HepG2 (cell line): Measurements from ENCODE around the gene KCNB1. TPM values are rescaled to one million over a fixed set of nuclear protein-coding genes. Genes with fewer than 3 reads are reported as not detected.

ENCODE experiments used
- ATAC-seq: fragments of 200-7000 bp; cut with Tn5 transposase; 3 replicates; pipeline ENCODE4 v1.9.1; 2020; ENCODE audit warnings: mild to moderate bottlenecking, moderate library complexity
- BruUV-seq: library from RNA; stranded (reverse); fragments of 400-500 nt; replicated peaks from 2 replicates; lab custom pipeline; 2021; lab: Mats Ljungman, UMichigan
- CTCF ChIA-PET: fragments of 300-600 bp; formaldehyde crosslinking; extraction: SDS; loops from one replicate; lab custom pipeline; 2021; ENCODE audit warnings: low total read pairs, inconsistent platforms, low intra/inter-chr PET ratio; lab: Yijun Ruan, JAX
- POLR2A ChIA-PET: fragments of 350-600 bp; sonication (Branson Sonifier 250); formaldehyde crosslinking; loops from one replicate; lab custom pipeline; 2020; ENCODE audit warnings: antibody characterized with exemption, inconsistent platforms; lab: Yijun Ruan, JAX
- DNase-seq: peaks from one replicate; pipeline ENCODE4 v3.0.0-alpha.2; 2015; ENCODE audit warnings: low spot score
- FAIRE-seq: peaks from 3 replicates; lab custom pipeline; 2011; peaks lifted over from hg19 to GRCh38; lab: Jason Lieb, UNC
- H2AFZ ChIP-seq: one replicate; pipeline ENCODE4 v1.6.1; 2011; ENCODE audit warnings: low read length, inconsistent platforms
- H3K27ac ChIP-seq: fragments of 300-600 bp; 3 replicates; pipeline ENCODE4 v1.8.0; 2011; ENCODE audit warnings: mixed run types, mild to moderate bottlenecking, mixed read lengths, low read length, inconsistent platforms; ENCODE audit not compliant: insufficient read depth; ENCODE audit errors: extremely low read length
- H3K27me3 ChIP-seq, 2 experiments: fragments of 200-600 bp in 1 of 2; 2 replicates in 1 of 2; 3 replicates in 1 of 2; pipeline versions ENCODE4 v1.6.0 to v1.8.0; 2011; ENCODE audit warnings: low read length in 2 of 2, mild to moderate bottlenecking in 2 of 2, moderate library complexity in 2 of 2, inconsistent platforms in 1 of 2; ENCODE audit not compliant: insufficient read depth in 2 of 2, control insufficient read depth in 1 of 2
- H3K36me3 ChIP-seq, 2 experiments: fragments of 200-600 bp in 1 of 2; replicated peaks in 1 of 2; 2 replicates in 1 of 2; 3 replicates in 1 of 2; pipeline versions ENCODE4 v1.5.1 to v1.8.0; 2011; ENCODE audit warnings: low read length in 2 of 2, inconsistent platforms in 1 of 2; ENCODE audit not compliant: insufficient read depth in 2 of 2, control insufficient read depth in 1 of 2
- H3K4me1 ChIP-seq: 2 replicates; pipeline ENCODE4 v1.5.1; 2012; ENCODE audit warnings: low read length, inconsistent platforms; ENCODE audit not compliant: insufficient read depth
- H3K4me2 ChIP-seq: 2 replicates; pipeline ENCODE4 v1.6.0; 2011; ENCODE audit warnings: low read depth, low read length, inconsistent platforms
- H3K4me3 ChIP-seq, 3 experiments: fragments of 200-600 bp in 1 of 3; sonication (generic), shearing (Covaris generic) in 1 of 3; replicated peaks in 1 of 3; 2 replicates each; pipeline ENCODE4 v1.5.1; 2011 to 2016; ENCODE audit warnings: low read length in 3 of 3, inconsistent platforms in 2 of 3, low read depth in 2 of 3, mild to moderate bottlenecking in 2 of 3, control low read depth in 1 of 3, mixed read lengths in 1 of 3; ENCODE audit not compliant: insufficient read depth in 1 of 3
- H3K79me2 ChIP-seq: one replicate; pipeline ENCODE4 v1.6.1; 2011; ENCODE audit warnings: low read length, inconsistent platforms; ENCODE audit not compliant: insufficient read depth
- H3K9ac ChIP-seq: 2 replicates; pipeline ENCODE4 v1.6.0; 2011; ENCODE audit warnings: mild to moderate bottlenecking, low read depth, low read length, inconsistent platforms; ENCODE audit not compliant: insufficient read depth
- H3K9me3 ChIP-seq: 2 replicates; pipeline ENCODE4 v1.5.1; 2012; ENCODE audit warnings: mild to moderate bottlenecking, low read length
- H4K20me1 ChIP-seq: 2 replicates; pipeline ENCODE4 v1.6.0; 2011; ENCODE audit warnings: inconsistent platforms, mild to moderate bottlenecking, low read length, moderate library complexity; ENCODE audit not compliant: insufficient read depth
- CENPT ChIP-seq: sonication (generic); formaldehyde crosslinking; IDR thresholded peaks from 2 replicates; pipeline ENCODE4 v1.8.0; 2022; ENCODE audit warnings: low read depth, mild to moderate bottlenecking, moderate library complexity, missing genetic modification reagents
- KMT2B ChIP-seq: IDR thresholded peaks from 2 replicates; pipeline ENCODE4 v1.6.1; 2016; ENCODE audit warnings: missing genetic modification reagents, missing compliant biosample characterization
- MLXIP ChIP-seq: sonication (generic); formaldehyde crosslinking; IDR thresholded peaks from 2 replicates; pipeline ENCODE4 v1.9.0; 2021; ENCODE audit warnings: missing genetic modification reagents, borderline replicate concordance
- SIX4 ChIP-seq: sonication (generic); formaldehyde crosslinking; IDR thresholded peaks from 2 replicates; pipeline ENCODE4 v1.4.0; 2020; ENCODE audit warnings: missing genetic modification reagents
- SMARCE1 ChIP-seq: fragments of 450-650 bp; IDR thresholded peaks from 2 replicates; pipeline ENCODE4 v1.6.1; 2017; ENCODE audit warnings: borderline replicate concordance
- ZNF235 ChIP-seq: sonication (generic); formaldehyde crosslinking; IDR thresholded peaks from 2 replicates; pipeline ENCODE4 v1.8.1; 2023; ENCODE audit warnings: mild to moderate bottlenecking, missing genetic modification reagents, borderline replicate concordance
- ZNF44 ChIP-seq: sonication (generic); formaldehyde crosslinking; IDR thresholded peaks from 2 replicates; pipeline ENCODE4 v1.5.1; 2020; ENCODE audit warnings: mild to moderate bottlenecking, missing genetic modification reagents
- ZNF580 ChIP-seq: IDR thresholded peaks from 2 replicates; pipeline ENCODE4 v1.6.1; 2016; ENCODE audit warnings: low read depth, borderline replicate concordance
- ZSCAN30 ChIP-seq: sonication (generic); formaldehyde crosslinking; IDR thresholded peaks from 2 replicates; pipeline ENCODE4 v1.5.0; 2020; ENCODE audit warnings: mild to moderate bottlenecking, missing genetic modification reagents
- WGBS: methylation state at CpG from one replicate; pipeline ENCODE4 v1.1.6; 2017; ENCODE audit warnings: low lambda C conversion rate; 5-methylcytosine and 5-hydroxymethylcytosine counted together
- in situ Hi-C: cut with HindIII; loops from 2 replicates; pipeline ENCODE4 v1.10.0; 2017; ENCODE audit warnings: low pct_unique_long_range_greater_than_20kb; ENCODE audit not compliant: extremely low pct_ligation_motif_present
- intact Hi-C: fragments of 100-400 bp; cut with micrococcal nuclease; formaldehyde crosslinking; loops from one replicate; pipeline ENCODE4 v1.10.0; 2022; ENCODE audit not compliant: unreplicated experiment
- polyA plus RNA-seq, 8 experiments: library from polyadenylated mRNA; depleted of rRNA in 3 of 8; stranded (reverse) in 7 of 8; unstranded in 1 of 8; fragments of >200 nt; fragmentation: Illumina TruSeq in 4 of 8; extraction: Trizol in 4 of 8; gene quantifications; 2 replicates each; pipeline versions ENCODE4 v1.2.1 to v1.2.3, GENCODE V29; 2011 to 2016; ENCODE audit warnings: low read depth in 4 of 8, missing spikeins in 1 of 8, mixed read lengths in 1 of 8; ENCODE audit not compliant: insufficient read depth in 1 of 8
- total RNA-seq, 5 experiments: library from RNA; depleted of rRNA; stranded (reverse); fragments of >200 nt; fragmentation: Illumina TruSeq; extraction: Trizol; gene quantifications; 2 replicates each; pipeline ENCODE4 v1.2.3, GENCODE V29; 2016; ENCODE audit warnings: low read depth in 1 of 5
- TF ChIP-seq, protein P1 (sequence below): sonication (generic); formaldehyde crosslinking; IDR thresholded peaks from 2 replicates; pipeline ENCODE4 v1.5.0; 2020; ENCODE audit warnings: missing genetic modification reagents, mild to moderate bottlenecking, borderline replicate concordance
- TF ChIP-seq, protein P2 (sequence below): sonication (generic); formaldehyde crosslinking; IDR thresholded peaks from 2 replicates; pipeline ENCODE4 v1.4.0; 2020; ENCODE audit warnings: missing genetic modification reagents, borderline replicate concordance

The KCNB1 gene
- total and polyA plus RNA-seq, 2 of the 13 experiments (the other 11 are each of a cell fraction or from before 2014, with no cell fraction given): 0.02 TPM; not detected in 1

DNA sequence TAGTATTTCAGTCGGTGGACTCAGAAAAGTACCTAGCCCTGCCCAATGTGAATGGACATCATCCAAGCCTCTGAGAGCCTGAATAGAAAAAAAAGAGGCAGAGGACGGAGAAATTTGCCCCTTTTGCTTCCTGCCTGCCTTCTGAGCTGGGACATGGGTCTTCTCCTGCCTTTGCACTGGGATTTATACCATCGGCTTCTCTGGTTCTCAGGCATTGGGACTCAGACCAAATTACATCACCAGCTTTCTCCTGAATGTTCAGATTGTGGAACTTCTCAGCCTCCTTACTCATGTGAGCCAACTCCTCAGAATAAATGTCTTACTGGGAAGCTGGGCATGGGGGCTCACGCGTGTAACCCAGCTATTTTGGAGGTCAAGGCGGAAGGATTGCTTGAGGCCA, 19.8 kb downstream of the KCNB1 start:
- intact Hi-C loops: no loop called here
- no peak for TF ChIP-seq SIX4 (CRISPR knock-in tag)
- no peak for TF ChIP-seq ZNF235
- TF ChIP-seq, protein P1, sequence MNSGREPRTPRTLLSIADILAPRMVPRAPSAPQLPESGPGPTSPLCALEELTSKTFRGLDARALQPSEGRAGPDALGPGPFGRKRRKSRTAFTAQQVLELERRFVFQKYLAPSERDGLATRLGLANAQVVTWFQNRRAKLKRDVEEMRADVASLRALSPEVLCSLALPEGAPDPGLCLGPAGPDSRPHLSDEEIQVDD (CRISPR knock-in tag): no peak
- no peak for TF ChIP-seq KMT2B (CRISPR knock-in tag)
- no peak for TF ChIP-seq ZSCAN30 (CRISPR knock-in tag)
- TF ChIP-seq, protein P2, sequence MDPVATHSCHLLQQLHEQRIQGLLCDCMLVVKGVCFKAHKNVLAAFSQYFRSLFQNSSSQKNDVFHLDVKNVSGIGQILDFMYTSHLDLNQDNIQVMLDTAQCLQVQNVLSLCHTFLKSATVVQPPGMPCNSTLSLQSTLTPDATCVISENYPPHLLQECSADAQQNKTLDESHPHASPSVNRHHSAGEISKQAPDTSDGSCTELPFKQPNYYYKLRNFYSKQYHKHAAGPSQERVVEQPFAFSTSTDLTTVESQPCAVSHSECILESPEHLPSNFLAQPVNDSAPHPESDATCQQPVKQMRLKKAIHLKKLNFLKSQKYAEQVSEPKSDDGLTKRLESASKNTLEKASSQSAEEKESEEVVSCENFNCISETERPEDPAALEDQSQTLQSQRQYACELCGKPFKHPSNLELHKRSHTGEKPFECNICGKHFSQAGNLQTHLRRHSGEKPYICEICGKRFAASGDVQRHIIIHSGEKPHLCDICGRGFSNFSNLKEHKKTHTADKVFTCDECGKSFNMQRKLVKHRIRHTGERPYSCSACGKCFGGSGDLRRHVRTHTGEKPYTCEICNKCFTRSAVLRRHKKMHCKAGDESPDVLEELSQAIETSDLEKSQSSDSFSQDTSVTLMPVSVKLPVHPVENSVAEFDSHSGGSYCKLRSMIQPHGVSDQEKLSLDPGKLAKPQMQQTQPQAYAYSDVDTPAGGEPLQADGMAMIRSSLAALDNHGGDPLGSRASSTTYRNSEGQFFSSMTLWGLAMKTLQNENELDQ (CRISPR knock-in tag): no peak
- no peak for TF ChIP-seq SMARCE1
- no peak for TF ChIP-seq ZNF44 (CRISPR knock-in tag)
- no peak for TF ChIP-seq CENPT (CRISPR knock-in tag)
- TF ChIP-seq MLXIP (CRISPR knock-in tag): no peak
- no peak for TF ChIP-seq ZNF580 (CRISPR knock-in tag)
- H3K27me3 ChIP-seq: peaks cover 10 to 47% of the 10 kb centered on the region in 2 experiments; a peak in 3 of 5 replicates
- H3K4me3 ChIP-seq: no peak overlapping the region
- H3K4me1 ChIP-seq: no peaks in the 10 kb centered on the region
- no peak for ATAC-seq
- H3K9ac ChIP-seq: no peak overlapping the region
- no peaks in the 10 kb centered on the region for H3K36me3 ChIP-seq
- H3K9me3 ChIP-seq: no peaks in the 10 kb centered on the region
- 34% methylated on average over 6 of the region's 6 CpGs for WGBS
- DNase-seq: no peak
- ChIA-PET CTCF (no interaction called here), POLR2A (no interaction called here)
- no peaks in the 10 kb centered on the region for H3K79me2 ChIP-seq
- in situ Hi-C loops: no loop called here
- H3K4me2 ChIP-seq: no peak overlapping the region
- no TSS peak for BruUV-seq
- H4K20me1 ChIP-seq: no peaks in the 10 kb centered on the region
- no peak overlapping the region for H3K27ac ChIP-seq
- no peak overlapping the region for H2AFZ ChIP-seq
- no peak for FAIRE-seq
